GM15510 (cell line): ENCODE measurements around the gene CCK.

ENCODE experiments used
- POLR2A ChIP-seq: IDR thresholded peaks from 3 replicates; pipeline ENCODE4 v1.6.1; 2011; ENCODE audit warnings: borderline replicate concordance; ENCODE audit not compliant: insufficient read length; ENCODE audit errors: extremely low read depth

CCK gene

GRCh38 chr3:42224658-42225421 lies 41.1 kb downstream of the CCK start:
- no peak for TF ChIP-seq POLR2A

GRCh38 chr3:42224178-42224577 lies 41.8 kb downstream of the CCK start:
- no peak for TF ChIP-seq POLR2A

GRCh38 chr3:42222942-42223693 lies 42.9 kb downstream of the CCK start:
- no peak for TF ChIP-seq POLR2A

- TF ChIP-seq POLR2A, result no peak
These were observed 45.4 kb downstream of the CCK start for GRCh38 chr3:42220436-42221121.

- no peak for TF ChIP-seq POLR2A
These were observed 49.1 kb downstream of the CCK start for GRCh38 chr3:42216931-42217333.

DNA sequence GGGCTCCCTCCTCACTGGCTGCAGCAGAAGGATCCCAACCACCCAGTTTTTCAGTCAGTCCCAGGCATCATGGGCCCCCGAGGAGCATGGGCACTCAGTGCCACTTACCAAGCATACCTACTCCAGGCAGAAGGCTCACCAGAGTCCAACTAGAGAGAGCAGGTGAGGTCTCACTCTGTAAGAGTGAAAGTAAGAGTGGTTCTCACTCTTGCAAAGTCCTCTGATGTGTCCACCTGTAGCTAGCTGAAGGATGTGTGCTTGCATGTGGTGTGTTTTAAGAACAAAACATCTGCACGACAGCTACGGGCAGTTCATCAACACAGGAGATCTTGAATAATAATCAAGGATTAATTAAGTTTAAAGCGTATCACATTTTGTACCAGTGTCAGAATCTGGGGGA lies 49.7 kb downstream of the CCK start:
- TF ChIP-seq POLR2A, result no peak

- TF ChIP-seq POLR2A, result no peak
These were observed 51.3 kb downstream of the CCK start for GRCh38 chr3:42214565-42215283.

- no peak for TF ChIP-seq POLR2A
These were observed 51.9 kb downstream of the CCK start for GRCh38 chr3:42214064-42214463.

- TF ChIP-seq POLR2A, result no peak
These were observed 52.6 kb downstream of the CCK start for GRCh38 chr3:42213417-42213816.

GRCh38 chr3:42210726-42211125 lies 55.3 kb downstream of the CCK start:
- TF ChIP-seq POLR2A, result no peak

DNA sequence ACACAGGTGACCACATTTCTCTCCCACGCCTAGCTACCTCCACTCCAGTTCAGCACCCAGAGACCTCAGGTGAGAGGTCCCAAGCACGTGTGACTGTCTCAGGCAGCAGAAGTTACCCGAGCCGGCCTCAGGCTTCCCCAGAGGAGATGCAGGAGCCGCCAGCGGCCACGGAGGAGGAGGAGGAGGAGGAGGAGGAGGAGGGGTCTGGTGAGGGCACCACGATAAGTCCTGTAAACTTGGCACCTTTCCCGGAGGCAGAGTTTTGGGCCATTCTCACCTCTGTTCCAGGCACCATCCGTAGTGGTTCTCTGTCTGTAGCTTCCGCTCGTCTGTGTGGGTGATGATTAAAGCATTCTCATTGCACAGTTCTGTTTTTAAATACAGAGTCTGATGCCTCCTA lies 56.1 kb downstream of the CCK start:
- no peak for TF ChIP-seq POLR2A
